ENCODE measurements around the gene STAT1.

GRCh38 chr2:191018643-191019119, 4.7 kb upstream of the STAT1 start:
- TF ChIP-seq STAT3 (IDR thresholded peaks at IDR 0.05; ENCODE audit: low read depth, low read length) (no peak), SIN3A (IDR thresholded peaks at IDR 0.05; ENCODE audit: low read depth, low read length) (no peak), JUNB (IDR thresholded peaks at IDR 0.05) (no peak)

All from GM12878 (cell line).